DMS114 treated with DMSO at 0.1 percent for 48 hours (cell line): ENCODE data around the gene ABCD3.
"Not testable (repeated sequence)": the region's sequence is repeated elsewhere in the genome, so short reads cannot be mapped to it uniquely, and the experiment has no call there.

Experiments
- DNase-seq: peaks from one replicate; lab custom pipeline; 2025; ENCODE audit not compliant: unreplicated experiment; lab: John Stamatoyannopoulos, UW

The ABCD3 gene

DNA sequence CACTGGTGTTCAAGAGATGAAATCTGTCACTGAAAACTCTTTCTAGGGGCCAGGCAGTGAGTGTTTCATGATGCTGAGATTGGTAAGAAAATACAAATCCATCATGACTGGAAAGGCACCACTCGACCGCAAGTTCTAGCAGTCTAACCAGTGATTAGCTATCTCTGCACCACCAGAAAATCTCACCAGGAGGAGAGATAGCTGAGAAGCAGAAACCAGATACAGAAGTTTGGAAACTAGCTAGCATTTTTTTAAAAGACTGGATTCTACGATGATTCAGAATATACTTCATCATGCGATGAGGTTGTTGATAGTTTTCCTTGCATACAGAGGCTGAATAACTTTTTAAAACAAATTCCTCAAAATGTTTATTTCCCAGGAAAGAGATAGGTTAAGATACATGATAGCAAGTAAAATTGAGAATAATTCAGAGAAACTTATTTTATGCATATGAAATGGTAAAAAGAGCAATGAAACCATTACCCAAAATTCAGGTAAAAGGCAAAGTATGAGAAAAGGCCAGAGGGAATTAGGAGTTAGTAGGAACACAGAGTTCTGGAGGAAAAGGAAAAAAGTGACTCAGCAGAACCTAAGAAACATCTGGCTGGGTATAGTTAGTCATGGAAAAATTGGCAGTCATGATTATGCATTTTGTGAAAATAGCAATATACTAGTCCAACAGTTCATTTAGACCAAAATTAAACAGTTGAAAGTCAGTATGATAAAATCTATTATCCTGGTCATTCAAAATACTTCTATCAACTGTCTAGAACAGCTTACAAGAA lies 126.7 kb downstream of the ABCD3 start:
- DNase-seq, result no peak

- DNase-seq, result no peak
Measured at GRCh38 chr1:94549706-94550105, 131.5 kb downstream of the ABCD3 start.

DNA sequence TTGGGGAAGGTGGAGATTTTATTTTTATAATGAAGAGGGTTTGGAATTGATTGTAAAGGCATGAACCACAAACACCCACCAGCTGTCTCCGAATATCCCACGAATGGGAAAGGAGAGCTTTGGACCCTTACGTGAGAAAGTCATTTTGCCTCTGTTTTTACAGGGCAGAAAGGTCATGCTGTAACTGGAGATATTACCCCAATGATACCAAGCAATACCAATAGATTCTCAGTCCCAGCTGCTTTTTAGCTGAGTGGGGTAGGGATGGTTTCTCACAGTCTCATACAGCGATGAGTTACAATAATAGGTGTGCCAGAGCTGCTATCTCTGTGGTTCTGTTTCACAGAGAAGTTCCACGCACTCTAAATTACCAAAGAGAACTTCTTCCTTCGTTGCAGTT lies 132.2 kb downstream of the ABCD3 start:
- DNase-seq, result no peak

- no peak for DNase-seq
Measured at GRCh38 chr1:94550800-94551241, 132.6 kb downstream of the ABCD3 start.

DNA sequence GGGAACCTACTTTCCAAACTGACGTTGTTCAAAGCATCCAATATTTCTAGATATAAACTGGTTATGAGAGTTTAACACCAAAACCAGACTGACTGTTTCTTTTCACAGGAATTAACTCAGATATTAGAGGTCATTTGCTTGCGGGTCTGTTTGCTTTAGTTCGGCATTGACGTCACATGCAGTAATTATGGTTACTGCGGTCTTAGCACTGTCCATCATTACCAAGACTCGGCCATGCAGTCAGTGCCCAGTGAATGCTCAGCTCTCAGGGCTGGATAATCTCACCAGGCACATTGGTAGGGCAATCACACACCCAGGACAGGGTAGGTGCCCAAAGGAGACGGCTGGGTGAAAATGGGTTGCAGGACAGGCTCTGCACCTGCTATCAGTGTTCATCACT lies 133.3 kb downstream of the ABCD3 start:
- no peak for DNase-seq

DNA sequence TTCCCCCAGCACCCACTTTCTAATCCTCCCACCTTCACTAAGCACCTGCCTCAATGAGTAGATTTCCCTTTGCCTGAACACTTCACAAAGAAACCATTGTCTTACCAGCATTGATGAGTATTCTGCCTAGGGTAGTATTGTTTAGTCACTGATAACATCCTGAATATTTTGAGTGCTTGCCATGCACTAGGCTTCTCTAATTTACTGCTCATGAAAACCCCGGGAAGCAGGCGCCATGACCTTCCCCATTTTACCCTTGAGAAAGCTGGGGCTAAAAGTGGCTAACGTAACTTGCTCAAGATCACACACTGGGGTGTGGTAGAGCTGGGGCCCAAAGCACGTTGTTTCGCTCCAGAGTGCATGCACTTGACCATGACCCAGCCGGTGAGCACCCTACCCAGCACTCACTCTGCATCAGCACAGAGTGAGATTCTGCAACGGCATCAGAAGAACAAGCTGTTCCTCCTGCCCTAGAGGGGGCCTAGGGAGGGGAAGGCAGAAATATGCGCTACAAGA lies 133.9 kb downstream of the ABCD3 start:
- DNase-seq, result no peak

DNA sequence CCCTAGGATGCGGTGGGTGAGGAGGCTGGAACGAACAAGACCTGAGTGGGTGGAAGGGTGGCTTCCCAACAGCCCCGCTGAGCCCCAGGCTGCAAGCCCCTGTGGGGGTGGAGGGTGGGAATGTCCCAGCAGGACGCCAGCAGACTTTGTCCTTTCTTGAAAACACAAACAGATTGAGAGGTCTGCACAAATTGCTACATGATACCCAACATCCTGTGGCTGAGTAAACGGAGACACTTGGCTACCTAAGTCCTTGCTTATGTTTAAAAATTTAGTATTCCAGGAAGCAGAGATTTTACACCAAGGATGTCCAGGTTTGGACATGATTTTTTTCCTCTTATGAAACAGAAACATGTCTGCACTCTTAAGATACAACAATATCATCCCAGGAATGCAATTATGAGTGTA lies 135.1 kb downstream of the ABCD3 start:
- no peak for DNase-seq

DNA sequence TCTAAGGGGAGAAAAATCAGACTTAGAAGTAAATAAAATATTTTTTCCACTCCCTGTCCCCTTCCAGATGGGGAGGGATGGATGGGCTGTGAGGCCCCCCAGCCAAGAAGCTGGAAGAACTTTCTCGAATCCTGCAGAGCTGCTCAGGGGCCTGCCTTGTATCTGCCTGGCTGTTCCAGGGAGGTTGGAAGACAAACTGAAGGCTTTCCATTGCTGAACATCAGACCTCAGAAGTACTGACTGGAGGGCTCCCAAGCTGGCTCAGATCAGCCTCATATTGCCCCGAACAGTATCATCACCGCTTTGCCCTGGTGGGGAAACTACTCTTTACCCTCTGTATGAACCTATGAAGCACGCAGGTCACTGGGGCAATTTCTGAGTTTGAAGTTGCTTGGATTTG lies 135.7 kb downstream of the ABCD3 start:
- no peak for DNase-seq

DNA sequence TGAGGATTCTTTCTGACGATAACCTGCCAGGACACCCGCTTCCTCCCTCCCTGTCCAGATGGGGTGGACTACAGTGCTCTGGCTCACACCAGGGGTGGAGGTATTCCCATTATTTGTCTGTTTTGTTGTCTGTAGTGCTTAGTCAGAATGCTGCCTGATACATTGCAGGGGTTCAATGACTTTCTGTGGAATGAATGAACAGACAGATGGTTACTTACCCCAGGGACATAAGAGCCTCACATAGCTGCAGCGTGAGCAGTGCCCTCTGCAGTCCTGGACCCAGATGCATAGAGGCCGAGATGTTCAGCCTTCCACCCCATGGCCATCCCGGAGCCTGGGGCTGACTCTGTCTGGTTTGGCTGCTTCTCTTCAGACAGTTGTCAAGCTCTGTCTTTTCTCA lies 136.4 kb downstream of the ABCD3 start:
- no peak for DNase-seq

DNA sequence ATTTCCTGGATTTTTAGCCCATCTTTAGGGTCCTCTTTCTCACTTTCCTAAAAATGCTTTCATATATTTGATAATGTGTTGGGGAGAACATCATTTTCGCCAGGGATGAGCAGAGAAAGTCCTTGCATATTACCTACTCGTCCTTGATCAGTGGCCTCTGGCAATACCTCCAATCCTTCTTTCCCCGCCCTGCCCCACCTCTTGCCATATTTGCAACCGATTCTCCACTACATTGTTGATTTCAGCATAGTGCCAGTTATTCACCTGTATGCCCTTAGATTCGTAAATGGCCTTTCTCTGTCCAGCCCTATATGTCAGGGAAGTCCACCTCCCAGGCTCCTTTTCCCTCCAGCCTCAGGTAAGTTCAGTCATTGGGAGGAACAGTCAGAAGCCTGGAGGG lies 136.9 kb downstream of the ABCD3 start:
- no peak for DNase-seq

- no peak for DNase-seq
Measured at GRCh38 chr1:94559921-94560320, 141.7 kb downstream of the ABCD3 start.

DNA sequence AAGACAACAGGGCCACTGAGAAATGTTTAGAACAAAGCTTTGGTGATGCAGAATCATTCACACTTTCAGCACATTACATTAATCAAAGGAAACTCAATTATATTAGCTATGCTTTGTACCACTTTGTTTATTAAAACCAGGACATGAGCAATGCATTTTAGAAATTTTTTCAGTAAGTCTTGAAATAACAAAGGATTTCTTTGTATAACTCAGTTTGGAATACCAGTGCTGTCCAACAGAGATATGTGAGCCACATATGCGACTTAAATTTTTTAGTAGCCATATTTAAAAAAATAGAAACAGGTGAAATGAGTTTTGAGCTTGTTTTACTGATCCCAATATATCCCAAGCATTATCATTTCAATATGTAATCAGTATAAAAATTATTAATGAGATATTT lies 142.1 kb downstream of the ABCD3 start:
- DNase-seq, result no peak

DNA sequence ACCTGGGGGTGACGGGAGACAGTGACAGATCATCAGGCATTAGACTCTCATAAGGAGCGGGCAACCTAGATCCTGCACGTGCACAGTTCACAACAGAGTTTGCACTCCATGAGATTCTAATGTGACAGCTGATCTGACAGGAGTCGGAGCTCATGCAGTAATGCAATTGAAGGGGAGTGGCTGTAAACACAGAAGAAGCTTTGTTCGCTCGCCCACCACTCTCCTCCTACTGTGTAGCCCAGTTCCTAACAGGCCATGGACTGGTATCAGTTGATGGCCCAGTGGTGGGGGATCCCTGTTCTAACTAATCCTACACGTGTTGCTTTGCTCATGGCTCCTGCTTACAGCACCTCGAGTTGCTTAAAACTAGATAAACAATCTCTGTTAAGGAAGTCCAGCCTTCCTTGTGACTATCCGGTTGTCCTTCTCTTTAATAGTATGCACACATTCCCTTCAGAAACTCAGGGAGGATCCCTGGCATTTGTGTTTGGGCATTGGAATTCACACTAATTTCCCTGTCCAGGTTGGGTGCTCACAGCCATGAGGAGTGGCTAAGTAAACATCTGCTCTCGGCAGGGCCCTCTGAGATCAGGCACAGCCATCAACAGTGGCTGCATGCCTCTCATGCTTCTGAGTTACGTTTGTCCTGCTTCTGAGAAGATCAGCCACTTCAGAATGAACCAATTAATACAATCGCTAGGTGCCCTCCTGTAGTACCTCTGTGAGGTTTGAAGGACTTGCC lies 144.5 kb downstream of the ABCD3 start:
- no peak for DNase-seq

DNA sequence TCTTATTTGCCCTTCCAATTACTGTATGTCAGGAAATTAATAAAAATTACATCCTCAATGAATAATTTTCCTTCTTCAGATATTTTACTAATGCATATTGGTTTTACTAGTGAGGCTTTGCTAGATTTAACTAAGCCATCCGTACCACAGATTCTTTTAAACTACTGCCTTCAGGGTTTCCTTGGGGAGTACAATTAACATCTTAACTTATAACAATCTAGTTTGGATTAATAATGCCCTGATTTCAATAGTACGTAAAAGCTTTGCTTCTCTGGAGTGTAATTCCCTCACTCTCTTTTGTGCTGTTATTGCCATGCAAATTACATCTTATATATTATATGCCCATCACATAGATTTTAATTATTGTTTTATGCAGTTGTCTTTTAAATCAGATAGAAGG lies 147.7 kb downstream of the ABCD3 start:
- DNase-seq, result no peak

- DNase-seq, result not testable (repeated sequence)
Measured at GRCh38 chr1:94566436-94566835, 148.2 kb downstream of the ABCD3 start.

DNA sequence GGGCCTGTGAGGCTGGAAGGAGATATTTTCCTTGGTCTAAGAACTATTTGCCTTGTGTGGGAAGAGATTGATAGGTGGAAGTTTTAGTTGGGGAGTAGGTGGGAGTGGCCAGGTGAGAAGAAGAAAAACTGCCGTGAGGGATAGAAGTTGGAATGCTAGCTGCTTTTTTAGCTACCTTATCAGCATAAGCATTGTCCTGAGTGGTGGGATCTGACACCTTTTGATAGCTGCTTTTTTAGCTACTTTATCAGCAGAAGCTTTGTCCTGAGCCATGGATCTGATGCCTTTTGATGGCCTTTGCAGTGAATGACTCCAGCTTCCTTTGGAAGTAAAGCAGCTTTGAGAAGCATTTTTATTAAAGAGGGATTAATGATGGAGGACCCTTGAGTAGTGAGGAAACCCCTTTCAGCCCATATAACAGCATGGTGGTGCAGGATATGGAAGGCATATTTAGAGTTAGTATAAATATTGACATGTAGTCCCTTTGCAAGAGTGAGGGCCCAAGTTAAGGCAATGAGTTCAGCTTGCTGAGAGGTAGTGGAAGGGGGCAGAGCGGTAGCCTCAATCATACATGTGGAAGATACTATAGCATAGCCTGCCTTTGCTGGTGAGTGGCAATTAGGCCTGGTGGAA lies 149.9 kb downstream of the ABCD3 start:
- not testable (repeated sequence) for DNase-seq
